ENCODE data around the gene ZNF747. TPM values are rescaled to one million over a fixed set of nuclear protein-coding genes. Genes with fewer than 3 reads are reported as not detected.
"Not testable (repeated sequence)": the region's sequence is repeated elsewhere in the genome, so short reads cannot be mapped to it uniquely, and the experiment has no call there.

The ZNF747 gene
- total RNA-seq, 1 experiment from 2014 or later: 13.3 TPM

DNA sequence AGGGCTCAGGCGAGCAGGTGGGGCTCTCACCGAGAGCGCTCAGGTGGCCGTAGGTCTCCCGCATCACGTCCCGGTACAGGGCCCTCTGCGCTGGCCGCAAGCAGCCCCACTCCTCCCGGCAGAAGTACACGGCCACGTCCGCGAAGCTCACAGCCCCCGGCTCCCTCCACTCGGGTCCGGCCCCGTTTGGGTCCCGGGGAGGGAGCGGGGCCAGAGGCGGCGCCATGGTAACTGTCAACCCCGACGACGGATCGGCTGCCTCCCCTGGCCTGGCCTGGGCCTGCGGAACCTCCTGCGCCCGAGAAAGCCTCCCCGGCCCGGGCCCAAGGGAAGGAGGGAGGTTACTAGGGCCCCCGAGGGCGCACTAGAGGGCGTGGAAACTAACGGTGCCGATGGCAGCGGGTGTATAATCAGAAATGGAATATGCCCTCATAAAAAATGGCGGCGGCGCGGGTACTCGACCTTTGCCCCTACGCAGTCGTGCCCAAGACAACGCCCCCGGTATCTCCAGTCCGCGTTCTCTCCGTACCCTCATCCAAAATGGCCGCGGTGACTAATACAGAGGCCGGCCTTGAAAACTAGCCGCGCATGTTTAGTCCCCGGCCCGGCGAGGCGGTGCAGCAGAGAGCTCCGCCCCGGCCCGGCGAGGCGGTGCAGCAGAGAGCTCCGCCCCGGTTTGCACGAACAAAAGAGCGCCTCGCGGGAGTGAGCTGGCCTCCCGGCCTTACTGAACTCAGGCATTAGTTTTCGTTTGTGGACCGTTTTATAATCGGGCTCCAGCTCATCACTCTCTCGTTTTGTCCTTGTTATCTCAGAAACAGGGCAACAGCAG, 23.5 kb upstream of the ZNF747 start, which contains the start of gene ZNF764:
ZNF764 (minus strand) TSS at position 418 of the 832 bp plus-strand sequence; CDS start at position 226, 192 bp downstream.
- DNase-seq (ENCODE audit: low read depth): peak; percentile 99

DNA sequence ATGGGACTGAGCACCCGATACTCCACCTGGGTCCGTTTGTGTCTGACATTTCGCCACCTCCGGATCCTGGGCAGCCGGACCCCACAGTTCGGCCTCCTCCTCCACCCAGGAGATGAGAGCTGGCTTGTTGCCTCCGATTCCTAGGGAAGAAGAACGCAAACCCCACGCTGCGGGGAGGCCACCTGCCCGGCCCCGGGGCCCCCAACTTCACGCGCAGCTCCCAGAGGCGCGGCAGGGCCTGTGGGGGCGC, 23.0 kb upstream of the ZNF747 start:
- no peak for DNase-seq (ENCODE audit: low read depth)

DNA sequence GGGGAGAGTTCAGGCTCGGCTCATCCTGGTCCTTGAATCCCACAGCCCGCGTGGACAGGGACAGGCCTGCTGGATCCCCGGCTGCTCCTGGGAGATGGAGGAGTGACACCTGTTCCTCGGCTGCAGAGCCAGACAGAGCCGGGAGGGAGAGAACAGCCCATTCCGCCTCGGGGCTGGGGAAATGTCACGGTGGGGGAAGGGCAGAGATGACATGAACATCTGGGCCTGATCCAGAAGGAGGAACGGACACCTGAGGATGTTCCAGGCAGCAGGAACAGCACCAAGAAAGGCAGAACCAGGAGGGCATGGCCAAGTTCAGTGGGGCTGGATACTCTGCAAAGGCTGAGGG, 21.4 kb upstream of the ZNF747 start:
- no peak for DNase-seq (ENCODE audit: low read depth)

DNA sequence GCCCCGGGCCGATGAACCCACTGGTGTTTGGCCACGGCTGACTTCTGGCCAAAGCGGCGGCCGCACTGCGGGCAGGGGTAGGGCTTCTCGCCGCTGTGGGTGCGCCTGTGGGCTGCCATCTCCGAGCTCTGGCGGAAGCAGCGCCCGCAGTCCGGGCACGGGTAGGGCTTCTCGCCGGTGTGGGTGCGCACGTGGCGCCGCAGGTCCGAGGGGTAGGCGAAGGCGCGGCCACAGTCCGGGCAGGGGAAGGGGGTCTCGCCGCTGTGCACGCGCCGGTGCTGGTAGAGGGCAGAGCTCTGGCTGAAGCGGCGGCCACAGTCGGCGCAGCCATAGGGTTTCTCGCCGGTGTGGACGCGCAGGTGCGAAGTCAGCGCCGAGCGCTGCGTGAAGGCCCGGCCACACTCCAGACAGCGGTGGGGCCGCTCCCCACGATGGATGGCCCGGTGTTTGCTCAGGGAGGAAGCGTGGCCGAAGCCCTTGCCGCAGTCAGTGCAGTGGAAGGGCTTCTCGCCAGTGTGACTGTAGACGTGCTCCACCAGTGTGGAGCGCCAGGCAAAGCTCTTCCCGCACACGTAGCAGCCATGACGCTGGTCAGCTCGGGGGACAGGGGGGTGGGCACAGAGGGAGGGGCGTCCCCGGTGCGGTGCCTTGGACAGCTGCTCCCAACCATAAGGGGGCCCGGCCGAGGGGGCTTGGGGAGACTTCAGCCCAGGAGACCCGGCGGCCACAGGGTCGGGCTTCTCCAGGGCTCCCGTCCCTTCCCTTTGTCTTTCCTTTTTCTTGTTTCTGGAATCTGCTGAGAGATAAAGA, 20.9 kb upstream of the ZNF747 start:
- DNase-seq (ENCODE audit: low read depth): no peak

DNA sequence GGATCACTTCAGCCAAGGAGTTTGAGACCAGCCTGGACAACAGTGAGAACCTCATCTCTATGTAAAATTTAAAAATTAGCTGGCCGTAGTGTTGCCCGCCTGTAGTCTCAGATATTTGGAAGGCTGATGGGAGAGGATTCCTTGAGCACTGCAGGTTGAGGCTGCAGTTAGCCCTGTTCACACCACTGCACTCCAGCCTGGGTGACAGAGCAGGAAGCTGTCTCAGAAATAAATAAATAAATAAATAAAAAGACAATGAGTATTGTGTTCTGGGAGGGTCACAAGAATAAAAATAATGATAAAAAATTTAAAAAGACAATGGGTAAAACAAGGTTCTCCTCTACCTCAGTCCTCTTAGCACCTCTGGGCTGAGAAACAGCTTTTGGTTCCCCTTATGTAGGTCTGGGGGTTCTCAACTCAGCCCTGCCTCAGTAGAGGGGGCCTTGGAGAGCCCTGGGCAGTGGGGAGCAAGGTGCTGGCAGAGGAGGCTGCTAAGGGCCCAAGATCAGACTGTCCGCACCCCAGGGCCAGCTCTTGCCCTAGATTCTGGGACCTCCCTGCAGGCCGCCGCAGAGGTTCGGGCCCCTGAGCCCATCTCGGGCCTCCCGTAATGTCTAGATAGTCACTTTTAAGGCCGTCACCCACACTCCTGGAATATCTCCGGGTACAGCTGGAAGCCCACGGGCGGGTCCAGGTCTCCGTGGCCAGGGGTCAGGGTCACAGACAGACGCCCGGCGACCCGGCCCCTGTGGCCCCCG, 20.1 kb upstream of the ZNF747 start:
- no peak for DNase-seq (ENCODE audit: low read depth)

DNA sequence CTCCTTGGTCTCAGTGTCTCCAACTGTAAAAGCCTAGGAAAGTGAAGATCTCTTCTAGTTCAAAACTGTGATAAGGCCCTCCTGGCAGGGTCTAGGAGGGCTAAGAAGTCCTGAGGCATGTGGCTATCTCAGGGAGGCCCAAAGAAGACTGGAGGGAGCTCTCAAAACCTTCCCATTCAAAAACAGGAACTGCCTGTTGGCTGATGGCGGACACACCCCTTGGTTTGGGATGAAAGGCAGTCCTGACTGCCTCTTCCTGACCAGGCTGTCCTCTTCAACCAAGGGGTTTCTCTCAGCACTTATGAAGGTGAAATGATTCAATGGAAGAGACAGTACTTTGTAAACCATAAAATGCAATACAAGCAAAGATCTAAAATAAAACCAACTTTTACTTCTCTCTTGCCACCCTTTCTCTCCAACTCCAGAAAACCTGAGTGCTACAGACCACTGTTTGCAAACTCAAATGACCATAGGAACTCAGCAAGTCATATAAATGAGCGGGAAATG, 18.8 kb upstream of the ZNF747 start:
- DNase-seq (ENCODE audit: low read depth): no peak

DNA sequence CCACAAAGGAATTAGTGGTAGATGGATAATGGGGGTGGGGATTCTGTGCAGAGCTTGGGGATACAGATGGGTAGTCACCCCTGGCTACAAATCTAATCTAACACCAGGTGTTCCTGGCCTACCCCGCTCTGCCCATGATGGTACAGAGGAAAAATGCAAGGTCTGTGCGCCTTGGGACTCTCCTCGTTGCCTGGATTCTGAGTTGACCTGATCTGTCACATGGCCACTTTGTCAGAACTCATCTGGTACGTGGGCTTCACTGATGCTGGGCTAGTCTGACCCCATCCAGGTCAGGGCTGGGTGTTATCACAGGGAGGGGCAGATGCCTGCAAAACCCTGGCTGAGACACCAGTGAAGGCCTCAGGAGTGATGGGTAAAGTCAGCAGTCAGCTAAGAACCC, 18.3 kb upstream of the ZNF747 start:
- DNase-seq (ENCODE audit: low read depth): no peak

DNA sequence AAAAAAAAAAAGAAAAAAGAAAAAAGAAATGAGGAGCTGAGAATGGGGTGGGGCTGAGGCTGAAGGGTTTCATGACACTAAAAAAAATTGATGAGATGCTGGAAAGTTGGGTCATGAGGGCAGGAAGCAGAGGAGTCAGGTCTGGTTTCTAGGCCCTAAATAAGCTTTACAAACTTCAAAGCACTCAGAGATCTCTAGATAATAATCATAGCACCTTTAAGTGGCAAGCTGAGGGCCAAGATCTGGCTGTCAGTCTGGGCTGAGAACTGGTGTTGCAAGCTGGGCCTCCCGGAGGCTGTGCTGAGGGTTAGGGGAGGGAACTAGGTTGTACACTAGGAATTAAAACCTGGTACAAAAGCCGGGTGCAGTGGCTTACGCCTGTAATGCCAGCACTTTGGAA, 17.1 kb upstream of the ZNF747 start:
- DNase-seq (ENCODE audit: low read depth): no peak

DNA sequence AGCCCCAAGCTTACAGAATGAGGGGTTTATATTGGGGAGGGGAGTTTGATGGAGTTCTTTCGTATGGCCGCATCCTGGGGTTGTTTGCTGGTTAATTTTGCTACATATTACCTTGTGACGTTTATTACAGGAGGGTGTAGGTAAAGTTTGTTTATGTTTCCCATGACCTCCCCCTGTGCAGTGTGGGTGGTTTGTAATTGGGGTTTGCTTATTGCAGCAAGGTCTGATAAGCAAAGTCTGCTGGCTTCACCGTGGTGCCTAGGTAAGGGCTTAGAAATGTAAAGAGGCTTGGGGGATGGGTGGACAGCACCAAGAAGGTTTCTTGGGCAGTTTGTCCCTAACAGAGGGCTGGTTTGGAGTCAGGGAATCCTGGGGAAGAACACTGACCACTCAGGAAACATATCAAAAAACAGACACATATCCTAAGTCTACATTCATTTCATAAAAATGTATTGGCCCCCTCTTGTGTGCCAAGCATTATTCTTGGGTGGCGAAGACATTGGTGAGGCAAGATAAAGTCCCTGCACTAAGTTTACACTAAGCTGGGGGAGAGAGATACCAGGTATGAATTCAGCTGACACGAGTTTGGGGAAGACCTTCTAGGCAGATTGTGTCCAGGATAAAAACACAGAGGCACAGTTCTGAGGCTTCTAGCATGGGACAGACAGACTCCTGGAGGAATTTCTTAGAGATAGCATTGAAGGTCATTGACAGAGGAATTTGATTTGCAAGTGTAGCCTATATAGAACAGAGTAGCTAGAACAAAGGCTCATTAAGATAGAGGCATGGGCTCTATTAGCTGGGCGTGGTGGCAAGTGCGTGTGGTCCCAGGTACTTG, 14.0 kb upstream of the ZNF747 start:
- DNase-seq (ENCODE audit: low read depth): no peak

DNA sequence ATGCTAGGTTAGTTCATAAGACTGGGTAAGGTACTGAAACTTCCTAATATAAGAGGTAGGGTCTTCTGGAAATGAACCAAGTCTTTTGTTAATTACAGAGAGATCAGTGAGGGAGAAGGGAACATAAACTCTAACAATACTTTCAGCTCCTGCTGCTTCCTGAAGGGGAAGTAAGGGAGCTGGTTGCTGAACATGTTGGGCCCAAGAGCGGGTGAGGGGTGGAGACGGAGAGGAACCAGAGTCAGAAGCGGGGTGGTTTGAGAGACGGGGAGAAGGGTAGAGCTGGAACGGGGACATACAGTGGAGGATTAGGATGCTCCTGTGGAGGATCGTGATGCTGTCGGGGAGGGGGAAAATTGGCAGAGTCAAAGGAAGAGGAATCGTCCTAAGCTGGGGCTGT, 11.5 kb upstream of the ZNF747 start:
- no peak for DNase-seq (ENCODE audit: low read depth)

DNA sequence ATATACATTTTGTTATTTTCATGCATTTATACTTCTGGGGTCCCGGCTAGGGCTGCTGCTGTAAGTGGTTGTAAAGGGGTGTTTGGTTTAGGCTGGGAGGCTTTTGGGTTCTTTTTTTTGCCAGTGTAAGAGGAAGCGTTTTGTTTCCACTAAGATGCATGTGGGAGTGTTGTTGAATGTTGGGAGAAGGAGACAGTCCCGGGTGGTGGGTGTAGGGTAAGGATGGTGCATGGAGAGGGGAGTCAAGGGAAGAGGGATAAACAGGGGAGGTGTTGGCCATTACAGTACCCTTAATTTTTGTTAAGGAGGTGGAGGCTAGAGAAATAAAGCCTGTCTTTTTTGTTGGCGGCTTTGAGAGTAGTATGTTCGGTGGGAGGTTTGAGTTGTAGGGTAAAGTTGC, 8.4 kb upstream of the ZNF747 start:
- no peak for DNase-seq (ENCODE audit: low read depth)

DNA sequence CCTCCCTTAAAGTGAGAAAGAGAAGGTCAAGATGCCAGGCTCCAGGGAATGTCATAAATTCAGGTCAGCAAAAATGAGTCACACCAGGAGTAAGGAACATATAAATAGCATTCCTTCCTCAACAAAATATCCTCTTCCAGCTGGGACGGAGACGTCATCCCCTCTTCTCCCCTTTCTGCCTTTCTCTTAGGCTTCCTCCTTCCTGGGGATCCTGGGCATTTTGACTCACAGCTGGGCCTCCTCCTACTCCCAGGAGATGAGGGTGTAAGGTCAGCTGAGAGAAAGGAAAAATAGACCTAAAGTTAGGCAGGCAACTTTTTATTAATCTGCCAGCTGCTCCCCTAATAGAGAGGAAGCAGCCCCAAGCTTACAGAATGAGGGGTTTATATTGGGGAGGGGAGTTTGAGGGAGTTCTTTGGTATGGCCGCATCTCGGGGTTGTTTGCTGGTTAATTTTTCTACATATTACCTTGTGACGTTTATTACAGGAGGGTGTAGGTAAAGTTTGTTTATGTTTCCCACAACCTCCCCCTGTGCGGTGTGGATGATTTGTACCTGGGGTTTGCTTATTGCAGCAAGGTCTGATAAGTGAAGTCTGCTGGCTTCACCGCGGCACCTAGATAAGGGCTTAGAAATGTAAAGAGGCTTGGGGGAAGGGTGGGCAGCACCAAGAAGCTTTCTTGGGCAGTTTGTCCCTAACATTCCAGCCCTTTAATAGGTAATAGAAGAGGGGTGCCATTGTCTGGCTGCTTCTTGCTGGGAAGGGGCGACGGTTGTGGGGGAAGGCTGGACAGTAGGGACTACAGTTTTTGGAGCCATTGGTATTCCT, 7.1 kb upstream of the ZNF747 start:
- DNase-seq (ENCODE audit: low read depth): peak; percentile 80

DNA sequence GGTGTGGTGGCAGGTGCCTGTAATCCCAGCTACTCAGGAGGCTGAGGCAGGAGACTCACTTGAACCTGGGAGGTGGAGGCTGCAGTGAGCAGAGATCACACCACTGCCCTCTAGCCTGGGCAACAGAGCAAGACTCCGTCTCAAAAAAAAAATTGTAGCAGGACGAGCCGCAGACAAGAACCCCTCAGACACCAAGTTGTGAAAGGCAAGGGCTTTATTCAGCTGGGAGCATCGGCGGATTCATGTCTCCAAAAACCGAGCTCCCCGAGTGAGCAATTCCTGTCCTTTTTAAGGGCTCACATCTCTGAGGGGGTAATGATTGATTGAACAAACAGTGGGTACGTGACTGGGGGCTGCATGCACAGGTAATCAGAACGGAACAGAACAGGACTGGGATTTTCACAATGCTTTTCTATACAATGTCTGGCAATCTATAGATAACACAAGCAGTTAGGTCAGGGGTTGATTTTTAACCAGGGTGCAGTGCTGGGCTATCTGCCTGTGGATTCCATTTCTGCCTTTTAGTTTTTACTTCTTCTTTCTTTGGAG, 6.3 kb upstream of the ZNF747 start:
- not testable (repeated sequence) for DNase-seq (ENCODE audit: low read depth)

DNA sequence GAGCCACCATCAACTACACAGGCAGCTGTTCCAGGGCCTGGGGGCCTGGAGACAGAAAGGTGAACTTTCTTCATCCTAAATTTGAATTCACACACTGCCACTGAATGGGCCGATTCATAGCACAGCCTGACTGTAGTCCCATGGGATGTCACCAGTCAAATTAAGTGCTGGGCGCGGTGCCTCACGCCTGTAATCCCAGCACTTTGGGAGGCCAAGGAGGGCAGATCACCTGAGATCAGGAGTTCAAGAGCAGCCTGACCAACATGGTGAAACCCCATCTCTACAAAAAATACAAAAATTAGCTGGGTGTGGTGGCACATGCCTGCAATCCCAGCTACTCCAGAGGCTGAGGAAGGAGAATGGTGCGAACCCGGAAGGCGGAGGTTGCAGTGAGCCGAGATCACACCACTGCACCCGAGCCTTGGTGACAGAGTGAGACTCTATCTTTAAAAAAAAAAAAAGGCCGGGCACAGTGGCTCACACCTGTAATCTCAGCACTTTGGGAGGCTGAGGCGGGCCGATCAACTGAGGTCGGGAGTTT, 5.4 kb upstream of the ZNF747 start:
- not testable (repeated sequence) for DNase-seq (ENCODE audit: low read depth)

DNA sequence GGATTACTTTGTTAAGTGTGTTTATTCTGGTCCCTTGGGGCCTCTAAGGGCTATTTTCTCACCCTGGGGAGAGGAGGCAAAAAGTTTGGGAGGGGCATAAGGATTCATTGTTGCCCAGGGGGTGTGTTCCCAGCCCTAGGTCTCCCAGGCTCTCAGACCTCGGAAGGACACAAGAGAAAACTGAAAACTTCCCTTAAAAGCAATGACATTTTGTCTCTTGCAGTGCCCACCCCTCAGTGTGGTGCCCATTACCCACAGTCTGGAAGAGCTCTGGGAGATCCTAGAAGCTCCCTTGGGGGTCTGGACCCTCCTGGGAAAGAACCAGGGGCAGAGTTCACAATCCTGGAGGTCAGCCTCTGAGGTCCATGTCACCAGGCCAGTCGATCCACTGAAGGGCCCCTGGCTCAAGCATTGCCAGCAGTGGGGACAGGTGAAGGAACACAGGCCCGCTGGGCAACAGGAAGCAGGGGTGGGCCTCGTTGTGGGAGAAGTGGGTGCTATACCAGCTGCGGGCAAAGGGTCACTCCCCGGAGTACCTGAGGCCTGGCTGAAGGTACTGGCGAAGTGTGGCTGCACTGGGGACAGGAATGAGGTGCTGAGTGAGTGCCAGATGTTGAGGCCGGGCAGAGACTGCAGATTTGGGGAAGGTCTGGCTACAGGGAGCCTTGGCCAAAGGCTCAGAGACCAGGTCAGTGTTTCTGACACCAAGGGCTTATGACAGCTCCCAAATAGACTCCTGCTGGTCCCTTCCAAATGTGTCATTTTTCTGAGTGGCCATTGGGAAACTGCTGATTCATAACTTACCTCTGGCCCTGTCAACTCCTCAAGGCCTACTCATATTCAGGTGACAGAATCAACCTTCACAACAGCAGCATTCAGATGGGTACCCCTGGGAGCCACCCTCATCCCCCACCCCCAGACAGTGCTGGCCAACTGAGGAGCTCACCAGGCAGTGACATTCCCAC, 4.6 kb upstream of the ZNF747 start:
- DNase-seq (ENCODE audit: low read depth): no peak

DNA sequence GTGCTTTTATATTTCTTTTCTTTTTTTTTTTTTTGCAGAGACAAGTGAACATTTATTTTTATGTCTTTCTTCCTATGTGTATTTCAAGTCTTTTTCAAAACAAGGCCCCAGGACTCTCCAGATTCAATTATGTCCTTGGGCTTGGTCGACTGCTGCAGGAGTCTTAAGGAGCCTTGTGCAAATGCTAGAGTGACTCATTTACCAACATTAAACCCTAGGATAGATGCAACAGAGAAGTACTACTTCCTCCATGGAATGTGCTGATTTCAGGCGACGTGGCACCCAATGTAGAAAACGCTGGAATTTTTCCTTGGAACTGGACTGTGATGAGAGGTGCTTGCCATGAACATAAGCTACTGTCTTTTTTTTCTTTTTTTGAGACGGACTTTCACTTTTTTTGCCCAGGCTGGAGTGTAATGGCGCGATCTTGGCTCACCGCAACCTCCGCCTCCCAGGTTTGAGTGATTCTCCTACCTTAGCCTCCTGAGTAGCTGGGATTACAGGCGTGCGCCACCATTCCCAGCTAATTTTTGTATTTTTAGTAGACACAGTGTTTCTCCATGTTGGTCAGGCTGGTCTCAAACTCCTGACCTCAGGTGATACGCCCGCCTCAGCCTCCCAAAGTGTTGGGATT, 1.9 kb upstream of the ZNF747 start:
- DNase-seq (ENCODE audit: low read depth): not testable (repeated sequence)

DNA sequence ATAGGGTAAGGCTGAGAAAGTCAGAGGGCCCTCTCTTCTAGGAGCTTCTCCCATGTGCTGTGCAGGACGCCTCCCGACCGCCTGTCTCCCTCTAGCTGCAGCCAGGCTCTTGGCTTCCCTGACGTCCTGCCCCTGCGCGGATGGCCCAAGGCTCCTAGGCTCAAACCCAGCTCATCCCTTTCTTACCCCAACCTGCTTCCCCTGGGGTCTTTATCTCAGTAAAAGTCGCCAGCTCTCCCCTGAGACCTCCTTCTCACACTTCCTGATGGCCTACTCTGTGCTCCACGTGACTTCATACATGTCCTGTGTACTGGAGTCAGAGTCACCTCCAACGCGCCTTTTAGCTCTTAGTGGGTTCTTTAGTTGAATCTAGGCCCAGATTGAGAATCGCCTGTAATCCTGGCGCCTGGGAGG, 1.1 kb upstream of the ZNF747 start:
- peak; percentile 68 for DNase-seq (ENCODE audit: low read depth)

Data from LHCN-M2 (cell line).